GM23338 (cell line): ENCODE data around the gene IL17REL. TPM values are rescaled to one million over a fixed set of nuclear protein-coding genes. Genes with fewer than 3 reads are reported as not detected.

Experiments used
- ATAC-seq: fragments of 200-7000 bp; cut with Tn5 transposase; 3 replicates; pipeline ENCODE4 v1.9.1; 2020
- DNase-seq: peaks from one replicate; pipeline ENCODE4 v3.0.0-alpha.2; 2015; ENCODE audit warnings: low spot score
- H2AFZ ChIP-seq: fragments of 200-600 bp; sonication (generic); 2 replicates; pipeline ENCODE4 v1.8.0; 2016; ENCODE audit warnings: antibody characterized with exemption, mild to moderate bottlenecking, moderate library complexity
- H3F3A ChIP-seq: fragments of 200-600 bp; sonication (generic); replicated peaks from 2 replicates; pipeline ENCODE4 v1.8.0; 2017; ENCODE audit warnings: antibody characterized with exemption, mixed run types, low read depth
- H3K27ac ChIP-seq: fragments of 200-600 bp; sonication (generic); 2 replicates; pipeline ENCODE4 v1.6.1; 2016; ENCODE audit warnings: low read depth
- H3K27me3 ChIP-seq: fragments of 200-600 bp; sonication (generic); 2 replicates; pipeline ENCODE4 v1.8.0; 2016; ENCODE audit warnings: mild to moderate bottlenecking, mixed run types, moderate library complexity; ENCODE audit not compliant: insufficient read depth
- H3K36me3 ChIP-seq: fragments of 200-600 bp; sonication (generic); 2 replicates; pipeline ENCODE4 v1.8.0; 2016; ENCODE audit warnings: mild to moderate bottlenecking; ENCODE audit not compliant: insufficient read depth
- H3K4me1 ChIP-seq: fragments of 200-600 bp; sonication (generic); 2 replicates; pipeline ENCODE4 v1.8.0; 2016; ENCODE audit warnings: mild to moderate bottlenecking, moderate library complexity; ENCODE audit not compliant: insufficient read depth
- H3K4me2 ChIP-seq: fragments of 200-600 bp; sonication (generic); 2 replicates; pipeline ENCODE4 v1.7.1; 2017; ENCODE audit warnings: mixed run types
- H3K4me3 ChIP-seq: fragments of 200-600 bp; sonication (generic); 2 replicates; pipeline ENCODE4 v1.6.1; 2016; ENCODE audit warnings: mixed run types
- H3K79me2 ChIP-seq: fragments of 200-600 bp; sonication (generic); replicated peaks from 2 replicates; pipeline ENCODE4 v1.8.0; 2017; ENCODE audit warnings: mild to moderate bottlenecking; ENCODE audit not compliant: insufficient read depth
- H3K9me2 ChIP-seq: fragments of 200-600 bp; sonication (generic); 2 replicates; pipeline ENCODE4 v1.8.0; 2017; ENCODE audit not compliant: insufficient read depth
- H4K20me1 ChIP-seq: fragments of 200-600 bp; sonication (generic); replicated peaks from 2 replicates; pipeline ENCODE4 v1.8.0; 2017; ENCODE audit warnings: mild to moderate bottlenecking; ENCODE audit not compliant: insufficient read depth
- H3K27ac Mint-ChIP-seq: 2 replicates; pipeline ENCODE4 v1.8.0; 2020; ENCODE audit warnings: inconsistent platforms, mild to moderate bottlenecking, moderate library complexity, mixed read lengths
- H3K27me3 Mint-ChIP-seq: 3 replicates; pipeline ENCODE4 v1.8.0; 2022; ENCODE audit warnings: low read depth, mild to moderate bottlenecking, moderate library complexity, mixed read lengths, inconsistent platforms; ENCODE audit not compliant: insufficient read depth, poor library complexity
- H3K36me3 Mint-ChIP-seq: 3 replicates; pipeline ENCODE4 v1.8.0; 2021; ENCODE audit warnings: low read depth, mild to moderate bottlenecking, inconsistent platforms, moderate library complexity, mixed read lengths
- H3K4me1 Mint-ChIP-seq: 3 replicates; pipeline ENCODE4 v1.8.0; 2020; ENCODE audit warnings: mild to moderate bottlenecking, inconsistent platforms, mixed read lengths
- H3K4me3 Mint-ChIP-seq: 3 replicates; pipeline ENCODE4 v1.8.0; 2021; ENCODE audit warnings: moderate library complexity, mild to moderate bottlenecking, inconsistent platforms, mixed read lengths
- H3K9me3 Mint-ChIP-seq: 3 replicates; pipeline ENCODE4 v1.8.0; 2020; ENCODE audit warnings: moderate library complexity, mild to moderate bottlenecking, inconsistent platforms, mixed read lengths
- CREB1 ChIP-seq: fragments of 250-450 bp; sonication (Bioruptor Pico); IDR thresholded peaks from 2 replicates; pipeline ENCODE4 v1.5.0; 2020; ENCODE audit warnings: low read depth, mild to moderate bottlenecking, moderate library complexity
- CTCF ChIP-seq, 2 experiments: fragments of 200-600 bp in 1 of 2; sonication (generic) in 1 of 2; conservative IDR thresholded peaks; 2 replicates each; pipeline versions ENCODE4 v1.5.1 to v1.6.1; 2016 to 2017; ENCODE audit warnings: antibody characterized with exemption in 2 of 2, low read depth in 2 of 2, mild to moderate bottlenecking in 2 of 2, moderate library complexity in 1 of 2
- ETS1 ChIP-seq: IDR thresholded peaks from 2 replicates; pipeline ENCODE4 v1.6.1; 2016; ENCODE audit warnings: antibody characterized with exemption
- EZH2 ChIP-seq: fragments of 200-600 bp; sonication (generic); IDR thresholded peaks from one replicate; pipeline ENCODE4 v1.8.0; 2017; ENCODE audit warnings: antibody characterized with exemption, mild to moderate bottlenecking, low read depth; ENCODE audit not compliant: unreplicated experiment
- EZH2phosphoT487 ChIP-seq: fragments of 200-600 bp; sonication (generic); IDR thresholded peaks from one replicate; pipeline ENCODE4 v1.8.1; 2018; ENCODE audit warnings: antibody characterized with exemption; ENCODE audit not compliant: unreplicated experiment
- JUNB ChIP-seq: IDR thresholded peaks from one replicate; pipeline ENCODE4 v1.6.1; 2016; ENCODE audit warnings: antibody characterized with exemption; ENCODE audit not compliant: unreplicated experiment
- NANOG ChIP-seq: IDR thresholded peaks from 2 replicates; pipeline ENCODE4 v1.6.1; 2016; ENCODE audit warnings: antibody characterized with exemption, borderline replicate concordance
- POLR2AphosphoS5 ChIP-seq: IDR thresholded peaks from 2 replicates; pipeline ENCODE4 v1.6.1; 2016; ENCODE audit warnings: antibody characterized with exemption, low read depth
- REST ChIP-seq: IDR thresholded peaks from one replicate; pipeline ENCODE4 v1.6.1; 2018; ENCODE audit warnings: antibody characterized with exemption; ENCODE audit not compliant: unreplicated experiment
- STAT1 ChIP-seq: IDR thresholded peaks from one replicate; pipeline ENCODE4 v1.6.1; 2016; ENCODE audit warnings: antibody characterized with exemption; ENCODE audit not compliant: unreplicated experiment
- ZNF114 ChIP-seq: fragments of 250-450 bp; sonication (Bioruptor Pico); IDR thresholded peaks from 2 replicates; pipeline ENCODE4 v1.5.0; 2020; ENCODE audit warnings: mild to moderate bottlenecking, moderate library complexity
- ZNF331 ChIP-seq: fragments of 250-450 bp; sonication (Bioruptor Pico); IDR thresholded peaks from 2 replicates; pipeline ENCODE4 v1.5.0; 2020; ENCODE audit warnings: low read depth, mild to moderate bottlenecking, moderate library complexity
- ZNF462 ChIP-seq: fragments of 250-450 bp; sonication (Bioruptor Pico); IDR thresholded peaks from 2 replicates; pipeline ENCODE4 v1.5.0; 2020; ENCODE audit warnings: mild to moderate bottlenecking, moderate library complexity
- polyA plus RNA-seq: library from polyadenylated mRNA; unstranded; fragments of >200 nt; fragmentation: Nextera tagmentation; extraction: Ambion mirVana; gene quantifications from 2 replicates; pipeline ENCODE4 v1.2.1, GENCODE V29; 2016
- total RNA-seq: library from RNA; depleted of rRNA; stranded (reverse); fragments of >200 nt; shearing (Covaris generic); gene quantifications from 2 replicates; pipeline ENCODE4 v1.2.3, GENCODE V29; 2014

Gene IL17REL
- total and polyA plus RNA-seq, 2 experiments from 2014 or later = 0.31 TPM; not detected in 1

GRCh38 chr22:50007057-50007511 is 5.5 kb downstream of the IL17REL start:
- H3K9me2 ChIP-seq = no peaks in the 10 kb centered on the region
- no peak overlapping the region for H3K4me3 Mint-ChIP-seq
- H3K4me2 ChIP-seq = no peak overlapping the region
- no peak for ATAC-seq
- H3K79me2 ChIP-seq = no peaks in the 10 kb centered on the region
- no peaks in the 10 kb centered on the region for H3K9me3 Mint-ChIP-seq
- no peaks in the 10 kb centered on the region for H3K36me3 Mint-ChIP-seq
- 0 out of 2 replicates have a peak, but pooled peaks cover 3% of the 10 kb centered on the region for H4K20me1 ChIP-seq
- peaks cover 22% of the 10 kb centered on the region for H3K27me3 ChIP-seq
- H3K27me3 Mint-ChIP-seq = peaks cover 19% of the 10 kb centered on the region
- DNase-seq = no peak
- no peak overlapping the region for H3K4me3 ChIP-seq
- H3K27ac Mint-ChIP-seq = no peak overlapping the region
- TF ChIP-seq EZH2 (no peak), REST (no peak), ZNF114 (CRISPR knock-in tag) (no peak), STAT1 (no peak), NANOG (no peak), CTCF (conservative IDR thresholded peaks at IDR 0.05; ENCODE audit: low read depth in 2 of 2) (no peak), ETS1 (no peak), ZNF331 (CRISPR knock-in tag) (no peak), POLR2AphosphoS5 (no peak), CREB1 (no peak), ZNF462 (no peak), JUNB (no peak), EZH2phosphoT487 (no peak)
- peaks cover 15% of the 10 kb centered on the region; the same call in 2 of the 3 replicates for H3K4me1 Mint-ChIP-seq
- H3F3A ChIP-seq = no peaks in the 10 kb centered on the region
- H3K4me1 ChIP-seq = peaks cover 7% of the 10 kb centered on the region; the same call in 1 of the 2 replicates
- H3K27ac ChIP-seq = no peak overlapping the region
- H3K36me3 ChIP-seq = no peaks in the 10 kb centered on the region
- H2AFZ ChIP-seq = no peak overlapping the region
